HT1080 (cell line): ENCODE results near the gene KCNQ1. TPM values are rescaled to one million over a fixed set of nuclear protein-coding genes. Genes with fewer than 3 reads are reported as not detected.
A peak's percentile ranks its signal among the peaks of the same experiment; 100 is the strongest.

Experiments used
- DNase-seq: peaks from one replicate; pipeline ENCODE4 v3.0.0-alpha.2; 2015; ENCODE audit warnings: low read depth
- total RNA-seq: library from RNA; depleted of rRNA; stranded (reverse); fragments of >200 nt; shearing (Covaris generic); gene quantifications from 2 replicates; pipeline ENCODE4 v1.2.3, GENCODE V29; 2014

Gene KCNQ1
- total RNA-seq, 1 experiment from 2014 or later: not detected

DNA sequence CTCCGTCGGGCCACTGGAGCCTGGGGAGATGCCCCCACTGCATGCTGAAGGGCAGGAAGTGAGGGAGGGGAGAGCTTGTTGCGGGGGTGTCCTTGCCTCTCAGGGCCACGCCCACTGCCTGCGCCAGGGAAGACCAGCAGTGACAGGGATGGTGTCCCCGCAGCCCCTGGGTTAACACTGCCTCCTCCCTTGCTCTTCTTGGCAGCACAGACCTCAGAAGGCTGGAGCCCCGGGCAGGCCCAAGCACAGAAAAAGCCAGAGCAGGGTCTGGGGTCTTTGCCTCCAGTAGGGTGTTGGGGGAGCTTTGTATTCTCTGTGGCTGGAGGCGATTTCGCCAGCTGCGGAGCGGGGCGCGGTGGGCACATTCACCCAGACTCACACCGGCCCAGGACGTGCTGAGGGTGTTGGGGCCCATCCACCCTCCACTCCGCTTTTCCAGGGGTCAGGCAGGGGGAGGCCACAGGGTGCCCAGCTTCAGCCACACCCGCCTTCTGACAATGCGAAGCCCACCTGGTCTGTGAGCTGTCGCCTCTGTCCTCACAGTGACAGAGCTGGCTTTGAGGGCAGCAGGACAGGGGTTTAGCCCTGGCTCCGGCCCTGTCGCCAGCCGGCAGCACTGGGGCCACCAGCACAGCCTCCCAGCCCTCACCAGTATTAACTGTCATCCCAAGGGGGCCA, 357.0 kb downstream of the KCNQ1 start:
- no peak for DNase-seq

- DNase-seq: no peak
Observed at GRCh38 chr11:2802389-2803185, 357.8 kb downstream of the KCNQ1 start.

- no peak for DNase-seq
Observed at GRCh38 chr11:2803186-2804091, 358.6 kb downstream of the KCNQ1 start.

GRCh38 chr11:2804189-2804588, 359.4 kb downstream of the KCNQ1 start:
- no peak for DNase-seq

GRCh38 chr11:2804701-2805387, 360.0 kb downstream of the KCNQ1 start:
- DNase-seq: no peak

DNA sequence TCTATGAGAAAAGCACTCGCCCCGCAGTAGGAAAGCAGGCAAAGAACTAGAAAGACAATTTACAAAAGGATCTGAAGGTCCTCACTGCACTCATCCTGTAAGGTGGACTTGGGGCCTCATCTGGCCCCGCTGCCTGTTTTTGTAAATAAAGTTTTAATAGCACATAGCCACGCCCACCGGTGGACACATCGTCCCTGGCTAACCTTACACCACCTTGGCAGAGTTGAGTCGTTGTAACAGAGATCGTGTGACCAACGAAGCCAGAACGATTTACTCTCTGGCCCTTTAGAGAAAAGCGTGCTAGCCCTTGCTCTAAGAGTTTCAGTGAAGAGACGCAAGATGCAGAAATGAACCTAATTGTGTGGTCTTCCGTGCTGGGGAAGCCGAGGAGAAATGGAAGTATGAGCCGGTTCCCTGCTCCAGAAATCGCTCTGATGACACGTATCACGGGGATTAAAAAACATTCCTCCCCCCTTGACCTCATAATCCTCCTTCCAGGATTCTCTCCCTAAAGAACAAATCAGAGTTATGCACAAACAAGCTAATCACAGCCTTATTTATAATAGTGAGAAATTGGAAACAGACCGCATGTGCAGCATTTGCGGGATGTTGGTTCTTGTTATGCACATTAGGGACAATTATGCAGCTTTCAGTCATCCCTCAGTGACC, 360.7 kb downstream of the KCNQ1 start:
- DNase-seq: no peak

GRCh38 chr11:2806351-2807024, 361.7 kb downstream of the KCNQ1 start:
- no peak for DNase-seq

DNA sequence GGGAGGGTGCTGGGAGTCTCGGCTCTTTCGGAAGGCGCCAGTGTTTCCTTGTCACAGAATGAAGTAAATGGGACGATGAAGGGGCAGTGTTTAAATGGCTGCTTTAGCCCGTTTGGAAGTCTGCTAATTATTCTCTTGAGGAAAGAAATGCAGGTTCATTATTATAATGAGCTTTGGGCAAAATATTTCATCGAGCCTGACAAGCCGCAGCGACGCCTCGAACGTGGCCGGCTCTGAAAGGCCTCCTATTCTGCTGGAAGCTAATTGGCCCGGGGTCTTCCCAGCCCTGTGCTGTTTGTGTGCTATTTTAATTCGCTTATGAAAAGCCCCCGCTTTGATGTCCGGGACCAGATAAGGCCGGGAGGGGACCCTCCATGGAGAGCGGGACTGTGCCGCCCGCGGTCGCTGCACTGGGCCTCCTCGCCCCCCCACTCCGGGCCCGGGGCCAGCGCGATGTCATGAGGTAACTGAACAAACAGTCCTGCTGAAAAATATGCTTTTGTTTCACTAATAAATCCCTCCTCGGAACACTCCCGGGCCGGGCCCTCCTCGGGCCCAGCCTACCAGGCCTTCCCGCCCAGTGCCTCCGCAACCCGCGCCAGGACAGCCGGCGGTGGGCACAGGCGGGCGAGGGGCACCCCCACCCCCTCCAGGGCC, 362.3 kb downstream of the KCNQ1 start:
- DNase-seq: no peak

DNA sequence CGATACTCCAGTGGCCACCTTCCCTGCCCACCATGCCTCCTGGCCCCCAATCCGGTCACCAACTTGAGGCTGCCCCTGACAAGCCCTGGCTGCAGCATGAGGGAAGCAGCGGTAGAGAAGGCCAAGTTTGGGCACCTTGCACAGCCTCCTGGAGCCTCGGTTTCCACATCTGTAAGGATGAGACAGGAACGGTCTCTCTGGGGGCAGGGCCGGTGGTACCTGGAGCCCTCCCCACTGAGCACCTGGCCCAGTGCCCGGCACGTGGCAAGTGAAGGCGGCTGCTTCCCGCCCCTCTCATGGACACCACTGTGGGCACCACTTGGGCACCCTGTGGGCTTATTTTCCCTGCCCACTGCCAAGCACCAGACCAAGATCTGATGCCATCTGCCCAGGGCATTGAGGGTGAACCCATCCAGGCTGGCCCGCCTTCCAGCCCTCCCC, 363.0 kb downstream of the KCNQ1 start:
- DNase-seq: no peak

DNA sequence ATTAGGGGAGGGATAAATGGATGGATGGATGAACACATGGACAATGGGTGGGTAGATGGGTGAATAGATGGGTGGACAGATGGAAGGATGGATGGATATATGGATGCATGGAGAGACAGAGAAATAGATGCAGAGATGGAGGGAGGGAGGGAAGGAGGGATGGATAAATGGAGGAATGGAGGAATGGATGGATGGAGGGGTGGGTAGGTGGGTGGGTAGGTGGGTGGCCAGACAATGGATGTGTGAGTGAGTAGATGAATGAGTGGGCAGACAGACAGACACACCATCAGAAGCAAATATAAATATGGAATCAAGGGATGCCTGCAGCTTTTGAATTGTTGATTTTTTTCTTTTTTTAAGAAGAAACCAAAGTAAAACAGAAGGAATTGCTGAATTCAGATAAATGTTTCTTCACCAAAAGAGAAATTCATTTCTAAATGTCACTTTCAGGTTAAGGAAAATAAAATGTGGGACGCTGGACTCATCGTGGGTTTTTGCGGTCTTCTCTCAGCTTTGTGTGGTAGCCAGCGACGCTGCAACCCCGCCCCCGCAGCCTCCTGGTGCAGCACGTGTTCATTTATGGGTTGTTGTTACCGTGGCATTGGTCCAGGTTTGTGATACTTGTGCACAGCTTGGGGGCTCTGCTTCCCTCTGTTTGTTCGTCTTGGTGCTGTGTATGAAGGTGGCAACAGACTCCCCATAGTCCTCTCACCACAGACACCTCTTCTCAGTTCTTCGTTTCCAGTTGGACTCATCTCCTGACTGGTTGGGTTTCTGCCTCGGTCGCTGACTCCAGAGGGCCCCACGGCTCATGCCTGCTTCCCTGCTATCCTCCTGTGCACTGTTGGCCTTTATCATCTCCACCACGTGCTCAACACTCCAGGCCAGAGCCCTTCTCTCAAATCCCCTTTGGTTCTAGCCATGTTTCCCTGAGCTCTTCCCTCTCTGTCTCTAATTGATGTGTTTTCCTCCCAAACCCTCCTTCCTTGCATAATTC, 364.3 kb downstream of the KCNQ1 start:
- no peak for DNase-seq

DNA sequence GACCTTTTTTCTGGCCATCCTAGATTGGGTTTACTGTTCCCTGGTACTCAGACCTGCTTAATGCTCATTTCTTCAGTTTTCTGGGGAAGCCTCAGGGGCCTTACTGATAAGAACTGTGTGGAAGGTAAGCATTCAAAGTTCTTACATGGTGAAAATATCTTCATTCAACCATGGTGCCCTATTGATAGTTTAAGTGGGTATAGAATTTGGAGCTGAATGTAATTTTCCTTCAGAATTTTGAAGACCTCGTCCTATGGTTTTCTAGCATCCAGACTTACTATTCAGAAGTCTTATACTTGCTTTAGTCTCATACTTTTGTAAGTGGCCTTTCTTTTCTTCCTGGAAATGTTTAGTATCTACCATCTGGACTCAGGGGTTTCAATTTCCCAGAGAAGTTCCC, 365.0 kb downstream of the KCNQ1 start:
- DNase-seq: no peak

- DNase-seq: no peak
Observed at GRCh38 chr11:2810411-2811205, 365.8 kb downstream of the KCNQ1 start.

DNA sequence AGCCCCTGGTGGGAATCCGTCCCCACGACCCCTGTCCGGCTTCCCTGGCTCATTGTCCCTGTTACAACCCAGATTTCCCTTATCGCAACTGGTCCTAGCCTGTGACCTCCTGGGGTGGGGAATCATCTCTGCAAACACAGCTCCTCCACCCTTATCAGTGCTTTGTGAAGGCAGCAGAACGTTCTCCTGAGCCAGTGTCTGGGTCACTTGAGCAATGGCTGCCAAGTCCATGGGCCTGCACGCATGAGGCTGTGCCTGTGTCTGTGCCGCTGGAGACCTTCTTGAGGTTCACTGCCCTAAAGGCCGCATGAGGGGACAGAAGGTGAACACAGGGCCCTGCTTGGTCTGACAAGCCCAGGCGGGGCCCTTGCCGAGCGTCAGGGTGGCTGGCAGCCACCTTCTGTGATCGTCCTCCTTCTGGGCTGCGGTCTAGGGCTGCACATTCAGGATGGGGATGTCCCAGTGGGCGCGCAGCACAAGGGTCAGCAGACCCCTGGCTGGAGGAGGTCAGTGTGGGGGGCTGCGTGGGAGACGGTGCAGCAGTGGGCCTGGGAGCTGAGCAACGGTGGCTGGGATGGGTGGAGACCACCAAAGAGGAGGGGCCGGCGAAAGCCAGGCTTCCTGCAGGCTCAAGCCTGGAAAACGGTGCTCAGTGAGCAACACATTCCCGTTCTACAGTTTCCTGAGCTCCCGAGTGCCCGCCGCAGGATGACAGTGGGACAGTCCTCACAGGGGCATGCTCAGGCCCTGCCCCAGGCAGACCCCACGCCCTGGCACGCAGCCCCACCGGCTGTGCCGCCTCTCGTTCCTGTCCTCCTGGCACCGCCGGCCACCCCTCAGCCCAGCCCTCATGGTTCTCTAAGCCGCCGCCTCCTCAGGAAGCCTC, 366.6 kb downstream of the KCNQ1 start:
- no peak for DNase-seq

DNA sequence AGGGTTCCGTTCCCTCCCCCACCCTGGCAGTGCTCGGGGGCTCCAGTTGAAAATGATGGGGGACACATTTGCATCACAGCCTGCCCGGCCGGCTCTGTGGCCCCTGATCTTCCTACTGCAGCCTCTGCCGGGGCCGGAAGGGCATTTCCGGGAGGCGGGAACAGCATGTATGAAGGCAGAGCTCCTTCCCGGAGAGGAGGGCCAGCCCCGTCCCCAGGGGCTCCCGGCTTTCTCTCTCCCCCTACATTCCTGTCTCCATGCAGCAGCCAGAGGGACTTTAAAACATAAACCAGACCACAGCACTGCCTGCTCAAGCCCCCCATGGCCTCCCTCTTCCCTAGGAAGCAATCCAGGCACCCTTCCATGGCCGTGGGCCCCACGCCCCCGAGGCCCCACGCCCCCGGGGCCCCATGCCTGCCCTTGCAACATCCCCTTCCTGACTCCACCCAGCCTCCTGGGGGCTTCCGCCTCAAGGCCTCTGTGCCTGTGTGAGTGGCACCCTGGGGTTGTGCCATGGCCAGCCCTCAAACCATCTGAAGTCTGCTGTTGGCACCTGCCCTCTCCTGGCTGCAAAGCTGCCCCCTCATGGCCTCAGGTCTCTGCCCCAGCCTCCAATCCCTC, 367.7 kb downstream of the KCNQ1 start:
- no peak for DNase-seq

DNA sequence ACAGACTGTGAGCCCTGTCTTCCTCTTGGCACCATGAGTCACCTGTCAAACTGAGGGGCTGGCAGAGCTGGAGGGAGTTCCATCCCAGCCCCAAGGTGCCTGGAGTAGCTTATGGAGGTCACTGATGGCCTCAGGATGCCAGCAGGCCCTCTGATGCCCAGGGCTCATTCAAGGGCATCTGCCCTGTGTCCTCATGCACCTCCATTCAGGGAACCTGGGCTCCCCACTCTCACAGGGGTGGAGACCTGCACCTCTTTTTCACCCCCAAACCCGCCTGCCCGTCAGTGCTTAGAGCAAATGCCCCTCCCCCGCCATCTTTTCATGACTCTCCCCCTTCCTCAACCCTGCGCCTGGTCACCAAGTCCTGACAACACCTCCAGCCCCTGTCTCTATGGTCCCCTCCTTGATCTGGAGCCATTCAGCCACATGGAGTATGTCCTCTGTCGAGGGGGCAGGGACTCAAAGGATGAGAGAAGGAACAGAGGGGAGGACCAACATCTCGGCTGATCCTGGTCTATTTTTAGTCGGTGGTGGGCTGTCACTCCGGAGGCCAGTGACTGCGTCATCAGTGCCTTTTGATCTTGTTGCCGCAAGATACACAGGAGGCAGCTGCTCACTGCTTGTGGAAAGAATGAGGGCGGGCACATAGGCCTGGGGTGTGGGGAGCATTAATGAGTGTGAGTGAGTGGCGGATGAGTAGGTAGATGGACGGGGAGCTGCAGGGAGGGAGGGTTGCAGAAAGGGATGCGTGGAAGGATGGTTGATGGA, 368.5 kb downstream of the KCNQ1 start:
- peak; percentile 50 for DNase-seq
